Vagina (tissue), 2 donors: Measurements from ENCODE around the gene NOP14.

Source experiments
- CTCF ChIP-seq, 3 experiments: fragments of 450-650 bp in 2 of 3; fragments of 200-600 bp in 1 of 3; sonication (generic) in 1 of 3; IDR thresholded peaks; one replicate each; pipeline ENCODE4 v1.5.1; 2017 to 2019; ENCODE audit warnings: antibody characterized with exemption in 3 of 3, mild to moderate bottlenecking in 2 of 3, moderate library complexity in 2 of 3
- POLR2A ChIP-seq, 2 donors: fragments of 450-650 bp; IDR thresholded peaks; one replicate each; pipeline ENCODE4 v1.6.1; 2017; ENCODE audit warnings: antibody characterized with exemption in 2 of 2, mild to moderate bottlenecking in 2 of 2, moderate library complexity in 2 of 2
- POLR2AphosphoS5 ChIP-seq, 2 donors: sonication (generic); formaldehyde crosslinking; IDR thresholded peaks; one replicate each; pipeline ENCODE4 v1.9.0; 2017; ENCODE audit warnings: antibody characterized with exemption in 2 of 2, mild to moderate bottlenecking in 2 of 2, low read depth in 1 of 2; ENCODE audit not compliant: insufficient read depth in 1 of 2

GRCh38 chr4:2908686-2909085 lies 54.5 kb downstream of the NOP14 start:
- no peak for TF ChIP-seq CTCF (IDR thresholded peaks at IDR 0.05)
- TF ChIP-seq POLR2A (IDR thresholded peaks at IDR 0.05) = no peak
- no peak for TF ChIP-seq POLR2AphosphoS5 (IDR thresholded peaks at IDR 0.05; ENCODE audit: insufficient read depth in 1 of 2, low read depth in 1 of 2)
